ENCODE measurements around the gene MLNR. TPM values are rescaled to one million over a fixed set of nuclear protein-coding genes. Genes with fewer than 3 reads are reported as not detected.
A peak's percentile ranks its signal among the peaks of the same experiment; 100 is the strongest.

MLNR gene
- total and polyA plus RNA-seq, 4 experiments from 2014 or later, result not detected

GRCh38 chr13:49217962-49218492 lies 2.1 kb upstream of the MLNR start:
- DNase-seq, result no peak
- CTCF ChIA-PET (ENCODE audit: partially characterized antibody), result no interaction called here
- Mint-ChIP-seq H3K36me3 (peaks cover 0 to 5% of the 10 kb centered on the region in 2 donors), H3K4me3 (peak overlapping the region in 4 of 8 donors; percentile 17 to 45 (median 26)), H3K4me1 (peaks cover 12 to 36% (median 22%) of the 10 kb centered on the region in 4 donors), H3K27ac (peak overlapping the region in 2 of 7 donors; percentile 18 to 36), H3K9me3 (peaks cover 0 to 3% (median 0%) of the 10 kb centered on the region in 8 donors), H3K27me3 (peaks cover 43% of the 10 kb centered on the region in 2 donors)
- peaks cover 25% of the 10 kb centered on the region for H3K27me3 ChIP-seq (ENCODE audit: insufficient read depth, low read length)
- no peak overlapping the region for H3K4me3 ChIP-seq (ENCODE audit: low read length in 2 of 2)
- H3K4me1 ChIP-seq (ENCODE audit: insufficient read depth, low read length), result peaks cover 24% of the 10 kb centered on the region
- H3K36me3 ChIP-seq (ENCODE audit: insufficient read depth, low read length), result no peaks in the 10 kb centered on the region
- POLR2A ChIA-PET (ENCODE audit: partially characterized antibody), result no interaction called here
- H3K27ac ChIP-seq (ENCODE audit: low read depth, low read length), result no peak overlapping the region
- H3K9me3 ChIP-seq (ENCODE audit: control insufficient read depth in 1 of 2, low read length in 2 of 2), result no peaks in the 10 kb centered on the region
- intact Hi-C loops (cut with micrococcal nuclease), result no loop called here

DNA sequence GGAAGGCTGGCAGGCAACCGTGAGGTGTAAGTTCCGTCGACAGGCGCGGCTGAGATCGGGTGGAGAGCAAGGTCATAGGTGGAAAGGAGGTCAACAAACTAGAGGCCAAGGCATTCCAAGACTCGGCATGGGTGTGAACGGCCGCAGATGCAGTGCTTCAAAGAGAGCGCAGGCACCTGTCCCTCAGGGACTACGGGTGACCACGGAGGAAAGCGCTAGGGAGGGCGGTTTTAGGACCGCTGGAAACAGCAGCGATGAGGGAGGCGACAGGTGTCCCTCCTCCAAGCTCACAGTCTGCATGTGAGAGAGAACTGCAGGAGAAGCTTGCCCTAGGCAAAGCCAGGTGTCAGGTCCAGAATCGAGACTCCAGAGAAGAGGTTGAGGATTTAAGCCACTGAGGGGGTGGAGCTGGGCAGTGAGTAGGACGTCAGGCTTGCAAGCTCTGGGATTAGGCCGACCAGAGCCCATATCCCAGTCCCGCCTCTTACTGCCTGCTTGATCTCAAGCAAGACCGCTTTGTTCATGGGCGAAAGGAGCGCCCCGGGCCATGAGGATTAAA lies 1.6 kb upstream of the MLNR start:
- intact Hi-C loops (cut with micrococcal nuclease), result no loop called here
- peaks cover 0 to 5% of the 10 kb centered on the region in 2 donors for H3K36me3 Mint-ChIP-seq
- DNase-seq, result no peak
- no peak overlapping the region for H3K27ac Mint-ChIP-seq
- Histone ChIP-seq H3K36me3 (ENCODE audit: insufficient read depth, low read length) (no peaks in the 10 kb centered on the region), H3K27me3 (ENCODE audit: insufficient read depth, low read length) (peaks cover 25% of the 10 kb centered on the region), H3K4me3 (ENCODE audit: low read length in 2 of 2) (no peak overlapping the region), H3K4me1 (ENCODE audit: insufficient read depth, low read length) (peaks cover 24% of the 10 kb centered on the region), H3K9me3 (ENCODE audit: control insufficient read depth in 1 of 2, low read length in 2 of 2) (no peaks in the 10 kb centered on the region), H3K27ac (ENCODE audit: low read depth, low read length) (no peak overlapping the region)
- ChIA-PET POLR2A (ENCODE audit: partially characterized antibody) (no interaction called here), CTCF (ENCODE audit: partially characterized antibody) (no interaction called here)
- peaks cover 12 to 36% (median 22%) of the 10 kb centered on the region in 4 donors for H3K4me1 Mint-ChIP-seq
- H3K9me3 Mint-ChIP-seq, result peaks cover 0 to 3% (median 0%) of the 10 kb centered on the region in 8 donors
- H3K27me3 Mint-ChIP-seq, result peaks cover 44 to 47% of the 10 kb centered on the region in 2 donors
- H3K4me3 Mint-ChIP-seq, result peak overlapping the region in 5 of 8 donors; percentile 9 to 68 (median 26)

GRCh38 chr13:49219647-49220035 lies 497 bp upstream of the MLNR start:
- Histone ChIP-seq H3K4me1 (ENCODE audit: insufficient read depth, low read length) (peaks cover 21% of the 10 kb centered on the region), H3K36me3 (ENCODE audit: insufficient read depth, low read length) (no peaks in the 10 kb centered on the region), H3K27ac (ENCODE audit: low read depth, low read length) (no peak overlapping the region), H3K27me3 (ENCODE audit: insufficient read depth, low read length) (peaks cover 25% of the 10 kb centered on the region), H3K9me3 (ENCODE audit: control insufficient read depth in 1 of 2, low read length in 2 of 2) (no peaks in the 10 kb centered on the region), H3K4me3 (ENCODE audit: low read length in 2 of 2) (peak overlapping the region in 1 of 2 donors; percentile 15)
- CTCF ChIA-PET (ENCODE audit: partially characterized antibody), result interaction anchor here (0.8 to 1.3 kb wide), 2 partner anchors 10 to 61 kb away, joined by 3 read pairs; no protein-coding TSS in a partner anchor
- Mint-ChIP-seq H3K9me3 (peaks cover 0 to 3% (median 0%) of the 10 kb centered on the region in 8 donors), H3K4me3 (peak overlapping the region; percentile 53 to 78 (median 68)), H3K4me1 (peaks cover 11 to 36% (median 20%) of the 10 kb centered on the region in 4 donors), H3K36me3 (peaks cover 0 to 5% of the 10 kb centered on the region in 2 donors), H3K27me3 (peaks cover 47 to 52% of the 10 kb centered on the region in 2 donors), H3K27ac (no peak overlapping the region)
- intact Hi-C loops (cut with micrococcal nuclease), result no loop called here
- DNase-seq, result peak in 1 of 5 donors; percentile 5
- POLR2A ChIA-PET (ENCODE audit: partially characterized antibody), result interaction anchor here (0.8 kb wide), 1 partner anchor 28 kb away, joined by 3 read pairs; the partner anchor contains the start of gene CDADC1

DNA sequence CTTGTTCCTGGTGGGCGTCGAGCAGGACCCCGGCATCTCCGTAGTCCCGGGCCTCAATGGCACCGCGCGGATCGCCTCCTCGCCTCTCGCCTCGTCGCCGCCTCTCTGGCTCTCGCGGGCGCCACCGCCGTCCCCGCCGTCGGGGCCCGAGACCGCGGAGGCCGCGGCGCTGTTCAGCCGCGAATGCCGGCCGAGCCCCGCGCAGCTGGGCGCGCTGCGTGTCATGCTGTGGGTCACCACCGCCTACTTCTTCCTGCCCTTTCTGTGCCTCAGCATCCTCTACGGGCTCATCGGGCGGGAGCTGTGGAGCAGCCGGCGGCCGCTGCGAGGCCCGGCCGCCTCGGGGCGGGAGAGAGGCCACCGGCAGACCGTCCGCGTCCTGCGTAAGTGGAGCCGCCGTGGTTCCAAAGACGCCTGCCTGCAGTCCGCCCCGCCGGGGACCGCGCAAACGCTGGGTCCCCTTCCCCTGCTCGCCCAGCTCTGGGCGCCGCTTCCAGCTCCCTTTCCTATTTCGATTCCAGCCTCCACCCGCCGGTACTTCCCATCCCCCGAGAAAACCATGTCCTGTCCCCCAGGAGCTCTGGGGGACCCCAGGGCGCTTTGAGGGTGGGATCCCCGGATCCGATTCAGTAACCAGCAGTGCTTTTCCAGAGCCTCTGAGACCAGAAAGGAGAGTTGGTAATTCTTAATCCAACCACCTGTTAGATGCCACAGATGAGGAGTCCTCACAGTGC lies 885 bp downstream of the MLNR start:
- H3K9me3 ChIP-seq (ENCODE audit: control insufficient read depth in 1 of 2, low read length in 2 of 2), result no peaks in the 10 kb centered on the region
- Mint-ChIP-seq H3K36me3 (peaks cover 0 to 5% of the 10 kb centered on the region in 2 donors), H3K9me3 (peaks cover 0 to 3% (median 0%) of the 10 kb centered on the region in 8 donors), H3K4me1 (peaks cover 3 to 26% (median 12%) of the 10 kb centered on the region in 4 donors), H3K27ac (no peak overlapping the region), H3K27me3 (peaks cover 47 to 56% of the 10 kb centered on the region in 2 donors), H3K4me3 (peak overlapping the region in 7 of 8 donors; percentile 57 to 84 (median 77))
- CTCF ChIA-PET (ENCODE audit: partially characterized antibody), result interaction anchor here (0.7 kb wide), 1 partner anchor 102 kb away, joined by 3 read pairs; no protein-coding TSS in a partner anchor
- peaks cover 13% of the 10 kb centered on the region for H3K4me1 ChIP-seq (ENCODE audit: insufficient read depth, low read length)
- intact Hi-C loops (cut with micrococcal nuclease), result no loop called here
- DNase-seq, result peak in 1 of 5 donors; percentile 9
- H3K36me3 ChIP-seq (ENCODE audit: insufficient read depth, low read length), result no peaks in the 10 kb centered on the region
- H3K27ac ChIP-seq (ENCODE audit: low read depth, low read length), result no peak overlapping the region
- POLR2A ChIA-PET (ENCODE audit: partially characterized antibody), result no interaction called here
- H3K4me3 ChIP-seq (ENCODE audit: low read length in 2 of 2), result peak overlapping the region in 1 of 2 donors; percentile 15
- peaks cover 25% of the 10 kb centered on the region for H3K27me3 ChIP-seq (ENCODE audit: insufficient read depth, low read length)

- intact Hi-C loops (cut with micrococcal nuclease), result no loop called here
- Mint-ChIP-seq H3K27me3 (peaks cover 47 to 52% of the 10 kb centered on the region in 2 donors), H3K36me3 (peaks cover 0 to 5% of the 10 kb centered on the region in 2 donors), H3K9me3 (peaks cover 0 to 3% (median 0%) of the 10 kb centered on the region in 8 donors), H3K27ac (no peak overlapping the region), H3K4me3 (peak overlapping the region in 7 of 8 donors; percentile 41 to 84 (median 73)), H3K4me1 (peaks cover 3 to 22% (median 12%) of the 10 kb centered on the region in 4 donors)
- H3K27ac ChIP-seq (ENCODE audit: low read depth, low read length), result no peak overlapping the region
- no peak overlapping the region for H3K4me3 ChIP-seq (ENCODE audit: low read length in 2 of 2)
- DNase-seq, result no peak
- no peaks in the 10 kb centered on the region for H3K9me3 ChIP-seq (ENCODE audit: control insufficient read depth in 1 of 2, low read length in 2 of 2)
- H3K27me3 ChIP-seq (ENCODE audit: insufficient read depth, low read length), result peaks cover 25% of the 10 kb centered on the region
- no peaks in the 10 kb centered on the region for H3K36me3 ChIP-seq (ENCODE audit: insufficient read depth, low read length)
- peaks cover 13% of the 10 kb centered on the region for H3K4me1 ChIP-seq (ENCODE audit: insufficient read depth, low read length)
- ChIA-PET POLR2A (ENCODE audit: partially characterized antibody) (no interaction called here), CTCF (ENCODE audit: partially characterized antibody) (interaction anchor here (0.7 kb wide), 1 partner anchor 101 kb away, joined by 3 read pairs; no protein-coding TSS in a partner anchor)
Observed at GRCh38 chr13:49221590-49221965, 1.4 kb downstream of the MLNR start.

- Mint-ChIP-seq H3K4me1 (peaks cover 0 to 9% (median 6%) of the 10 kb centered on the region in 4 donors), H3K4me3 (no peak overlapping the region), H3K36me3 (no peaks in the 10 kb centered on the region), H3K9me3 (no peaks in the 10 kb centered on the region), H3K27ac (no peak overlapping the region), H3K27me3 (peaks cover 21 to 29% of the 10 kb centered on the region in 2 donors)
- H3K27me3 ChIP-seq (ENCODE audit: insufficient read depth, low read length), result peaks cover 7% of the 10 kb centered on the region
- no peak overlapping the region for H3K27ac ChIP-seq (ENCODE audit: low read depth, low read length)
- H3K9me3 ChIP-seq (ENCODE audit: control insufficient read depth in 1 of 2, low read length in 2 of 2), result no peaks in the 10 kb centered on the region
- H3K4me1 ChIP-seq (ENCODE audit: insufficient read depth, low read length), result peaks cover 5% of the 10 kb centered on the region
- ChIA-PET POLR2A (ENCODE audit: partially characterized antibody) (no interaction called here), CTCF (ENCODE audit: partially characterized antibody) (interaction anchor here (1.4 kb wide), 1 partner anchor 10 kb away, joined by 7 read pairs; no protein-coding TSS in a partner anchor)
- intact Hi-C loops (cut with micrococcal nuclease), result no loop called here
- no peaks in the 10 kb centered on the region for H3K36me3 ChIP-seq (ENCODE audit: insufficient read depth, low read length)
- no peak for DNase-seq
- H3K4me3 ChIP-seq (ENCODE audit: low read length in 2 of 2), result no peak overlapping the region
Observed at GRCh38 chr13:49225223-49226042, 5.3 kb downstream of the MLNR start.
